IMR-90 (cell line): ENCODE measurements around the gene ITGA2. TPM values are rescaled to one million over a fixed set of nuclear protein-coding genes. Genes with fewer than 3 reads are reported as not detected.

ENCODE experiments used
- ATAC-seq: fragments of 200-7000 bp; cut with Tn5 transposase; 2 replicates; pipeline ENCODE4 v1.9.1; 2020; ENCODE audit warnings: low read depth, mild to moderate bottlenecking, moderate library complexity
- BruUV-seq: library from RNA; stranded (reverse); fragments of 400-500 nt; replicated peaks from 2 replicates; lab custom pipeline; 2021; lab: Mats Ljungman, UMichigan
- CTCF ChIA-PET: fragments of 300-600 bp; formaldehyde crosslinking; extraction: SDS; loops from one replicate; lab custom pipeline; 2021; ENCODE audit warnings: antibody characterized with exemption; lab: Yijun Ruan, JAX
- POLR2A ChIA-PET: fragments of 300-600 bp; sonication (Branson Sonifier 250); formaldehyde crosslinking; loops from one replicate; lab custom pipeline; 2022; ENCODE audit warnings: antibody characterized with exemption; ENCODE audit not compliant: unreplicated experiment; lab: Charles Lee
- DNase-seq: peaks from one replicate; pipeline ENCODE4 v3.0.0; 2013
- H2AFZ ChIP-seq: replicated peaks from 2 replicates; pipeline ENCODE3; 2013; ENCODE audit warnings: low read length, mild to moderate bottlenecking; ENCODE audit not compliant: poor library complexity
- H2AK5ac ChIP-seq: 2 replicates; pipeline ENCODE4 v1.6.1; 2013; ENCODE audit warnings: low read depth, low read length, inconsistent platforms
- H2AK9ac ChIP-seq: replicated peaks from 2 replicates; pipeline ENCODE3; 2013; ENCODE audit warnings: mild to moderate bottlenecking, low read depth, low read length, moderate library complexity; ENCODE audit not compliant: poor library complexity
- H2BK120ac ChIP-seq: 2 replicates; pipeline ENCODE4 v1.6.1; 2013; ENCODE audit warnings: low read depth, low read length, inconsistent platforms
- H2BK15ac ChIP-seq: 3 replicates; pipeline ENCODE4 v1.6.1; 2013; ENCODE audit warnings: low read depth, low read length, inconsistent platforms
- H2BK20ac ChIP-seq: 2 replicates; pipeline ENCODE4 v1.6.1; 2013; ENCODE audit warnings: low read depth, mild to moderate bottlenecking, inconsistent platforms, low read length, moderate library complexity
- H2BK5ac ChIP-seq: 2 replicates; pipeline ENCODE4 v1.6.1; 2013; ENCODE audit warnings: mild to moderate bottlenecking, low read depth, low read length, inconsistent platforms; ENCODE audit not compliant: poor library complexity, severe bottlenecking
- H3K14ac ChIP-seq: replicated peaks from 2 replicates; pipeline ENCODE4 v1.6.1; 2013; ENCODE audit warnings: low read depth, low read length, inconsistent platforms
- H3K18ac ChIP-seq: 2 replicates; pipeline ENCODE4 v1.6.1; 2013; ENCODE audit warnings: low read depth, low read length, control low read depth
- H3K23ac ChIP-seq: 2 replicates; pipeline ENCODE4 v1.6.1; 2013; ENCODE audit warnings: low read depth, low read length, inconsistent platforms
- H3K27ac ChIP-seq: 2 replicates; pipeline ENCODE4 v1.5.1; 2013; ENCODE audit warnings: mild to moderate bottlenecking, control low read depth, low read length; ENCODE audit not compliant: insufficient read depth
- H3K27me3 ChIP-seq: 2 replicates; pipeline ENCODE4 v1.6.1; 2013; ENCODE audit warnings: low read length; ENCODE audit not compliant: control insufficient read depth, insufficient read depth
- H3K36me3 ChIP-seq: 2 replicates; pipeline ENCODE4 v1.6.1; 2013; ENCODE audit warnings: low read length, mixed read lengths; ENCODE audit not compliant: control insufficient read depth, insufficient read depth
- H3K4ac ChIP-seq: 2 replicates; pipeline ENCODE4 v1.6.1; 2013; ENCODE audit warnings: low read depth, low read length, inconsistent platforms
- H3K4me1 ChIP-seq: 2 replicates; pipeline ENCODE4 v1.6.1; 2013; ENCODE audit warnings: low read length, mixed read lengths; ENCODE audit not compliant: control insufficient read depth, insufficient read depth
- H3K4me2 ChIP-seq: 2 replicates; pipeline ENCODE4 v1.6.1; 2013; ENCODE audit warnings: low read depth, mild to moderate bottlenecking, control low read depth, low read length, moderate library complexity
- H3K4me3 ChIP-seq: 2 replicates; pipeline ENCODE4 v1.5.1; 2013; ENCODE audit warnings: low read depth, mild to moderate bottlenecking, control low read depth, low read length, moderate library complexity; ENCODE audit not compliant: insufficient read depth
- H3K56ac ChIP-seq: 2 replicates; pipeline ENCODE4 v1.6.1; 2013; ENCODE audit warnings: low read length, inconsistent platforms; ENCODE audit not compliant: insufficient read depth; ENCODE audit errors: extremely low read depth
- H3K79me1 ChIP-seq, 2 experiments: 2 replicates each; pipeline ENCODE4 v1.6.1; 2013; ENCODE audit warnings: low read length in 2 of 2, inconsistent platforms in 1 of 2, low read depth in 1 of 2
- H3K9ac ChIP-seq: 2 replicates; pipeline ENCODE4 v1.6.1; 2013; ENCODE audit warnings: low read depth, low read length, control low read depth
- H3K9me1 ChIP-seq: 2 replicates; pipeline ENCODE4 v1.6.1; 2013; ENCODE audit warnings: low read length, inconsistent platforms; ENCODE audit not compliant: insufficient read depth
- H3K9me3 ChIP-seq: 2 replicates; pipeline ENCODE4 v1.6.1; 2013; ENCODE audit warnings: low read length; ENCODE audit not compliant: control insufficient read depth, insufficient read depth
- H4K20me1 ChIP-seq: 2 replicates; pipeline ENCODE4 v1.6.1; 2013; ENCODE audit warnings: low read length, inconsistent platforms; ENCODE audit not compliant: insufficient read depth
- H4K5ac ChIP-seq: 2 replicates; pipeline ENCODE4 v1.6.1; 2013; ENCODE audit warnings: mild to moderate bottlenecking, low read depth, low read length, control low read depth
- H4K8ac ChIP-seq, 2 experiments: 2 replicates each; pipeline ENCODE4 v1.6.1; 2013; ENCODE audit warnings: low read depth in 2 of 2, low read length in 2 of 2, control low read depth in 1 of 2, inconsistent platforms in 1 of 2
- H4K91ac ChIP-seq: 2 replicates; pipeline ENCODE4 v1.6.1; 2013; ENCODE audit warnings: low read depth, low read length, inconsistent platforms; ENCODE audit not compliant: insufficient read depth
- BHLHE40 ChIP-seq: fragments of 150-350 bp; IDR thresholded peaks from 2 replicates; pipeline ENCODE4 v1.6.1; 2016; ENCODE audit warnings: mild to moderate bottlenecking, low read depth, low read length
- CEBPB ChIP-seq: IDR thresholded peaks from 2 replicates; pipeline ENCODE4 v1.6.1; 2012; ENCODE audit warnings: low read depth, low read length, improper control_type of control experiment
- CHD1 ChIP-seq: IDR thresholded peaks from 2 replicates; pipeline ENCODE4 v1.6.1; 2012; ENCODE audit warnings: low read depth, low read length, improper control_type of control experiment
- FOS ChIP-seq: fragments of 150-350 bp; IDR thresholded peaks from 2 replicates; pipeline ENCODE4 v1.6.1; 2016; ENCODE audit warnings: low read depth, low read length
- MAFK ChIP-seq: IDR thresholded peaks from 2 replicates; pipeline ENCODE4 v1.6.1; 2012; ENCODE audit warnings: low read depth, low read length, improper control_type of control experiment
- MAZ ChIP-seq: IDR thresholded peaks from 2 replicates; pipeline ENCODE4 v1.6.1; 2012; ENCODE audit warnings: low read depth, mild to moderate bottlenecking, low read length, improper control_type of control experiment, moderate library complexity, borderline replicate concordance
- MXI1 ChIP-seq: IDR thresholded peaks from 2 replicates; pipeline ENCODE4 v1.6.1; 2012; ENCODE audit warnings: low read depth, mild to moderate bottlenecking, low read length, moderate library complexity, borderline replicate concordance
- NFE2L2 ChIP-seq: fragments of 150-350 bp; IDR thresholded peaks from 2 replicates; pipeline ENCODE4 v1.6.1; 2016; ENCODE audit warnings: low read depth, mild to moderate bottlenecking, low read length
- POLR2A ChIP-seq: IDR thresholded peaks from 2 replicates; pipeline ENCODE4 v1.6.1; 2012; ENCODE audit warnings: mild to moderate bottlenecking, low read depth, low read length
- RAD21 ChIP-seq: IDR thresholded peaks from 2 replicates; pipeline ENCODE4 v1.6.1; 2012; ENCODE audit warnings: low read length, improper control_type of control experiment
- RCOR1 ChIP-seq: IDR thresholded peaks from 2 replicates; pipeline ENCODE4 v1.6.1; 2012; ENCODE audit warnings: mild to moderate bottlenecking, low read length, improper control_type of control experiment; ENCODE audit not compliant: insufficient replicate concordance
- RFX5 ChIP-seq: IDR thresholded peaks from 2 replicates; pipeline ENCODE4 v1.8.0; 2012; ENCODE audit warnings: low read depth, mild to moderate bottlenecking, low read length, moderate library complexity
- SMC3 ChIP-seq: fragments of 150-350 bp; IDR thresholded peaks from 2 replicates; pipeline ENCODE4 v1.6.1; 2016; ENCODE audit warnings: low read depth, mild to moderate bottlenecking, antibody characterized with exemption, low read length, moderate library complexity
- WGBS, 2 experiments: methylation state at CpG; one replicate each; pipeline versions ENCODE4 v1.1.5 to v1.1.7; 2013; ENCODE audit warnings: missing lambda C conversion rate in 2 of 2; ENCODE audit not compliant: insufficient read length in 1 of 2; ENCODE audit errors: extremely low coverage in 2 of 2; 5-methylcytosine and 5-hydroxymethylcytosine counted together
- dilution Hi-C: fragments of 300-500 bp; cut with HindIII; formaldehyde crosslinking; loops from one replicate; pipeline ENCODE4 v1.14.3; 2018; ENCODE audit warnings: low sequenced_read_pairs; ENCODE audit not compliant: unreplicated experiment
- in situ Hi-C: fragments of 300-500 bp; cut with MboI; formaldehyde crosslinking; loops from 3 replicates; pipeline ENCODE4 v1.14.3; 2019; ENCODE audit warnings: low sequenced_read_pairs, inconsistent platforms, mixed read lengths
- intact Hi-C: fragments of 100-400 bp; cut with micrococcal nuclease; formaldehyde crosslinking; loops from 2 replicates; pipeline ENCODE4 v1.10.0; 2022
- polyA plus RNA-seq, 3 experiments: library from polyadenylated mRNA; depleted of rRNA; stranded (reverse); fragments of >200 nt; gene quantifications; 2 replicates each; pipeline ENCODE4 v1.2.3, GENCODE V29; 2012; ENCODE audit warnings: low replicate concordance in 1 of 3
- total RNA-seq: library from RNA; depleted of rRNA; stranded (reverse); fragments of >200 nt; gene quantifications from 2 replicates; pipeline ENCODE4 v1.2.3, GENCODE V29; 2012
- TF ChIP-seq, protein P1 (sequence below): fragments of 150-350 bp; IDR thresholded peaks from 2 replicates; pipeline ENCODE4 v1.6.1; 2016; ENCODE audit warnings: low read depth, mild to moderate bottlenecking, low read length, moderate library complexity, borderline replicate concordance
- TF ChIP-seq, protein P2 (sequence below): conservative IDR thresholded peaks from 2 replicates; pipeline ENCODE4 v1.5.1; 2012; ENCODE audit warnings: mild to moderate bottlenecking, low read depth, low read length, improper control_type of control experiment
- TF ChIP-seq, protein P3 (sequence below): fragments of 150-350 bp; IDR thresholded peaks from 2 replicates; pipeline ENCODE4 v1.6.1; 2017; ENCODE audit warnings: mild to moderate bottlenecking, antibody characterized with exemption, low read length, low read depth

The ITGA2 gene
- total and polyA plus RNA-seq, 2 of the 4 experiments (the other 2 are of a cell fraction) = 23.3 to 93.4 TPM

DNA sequence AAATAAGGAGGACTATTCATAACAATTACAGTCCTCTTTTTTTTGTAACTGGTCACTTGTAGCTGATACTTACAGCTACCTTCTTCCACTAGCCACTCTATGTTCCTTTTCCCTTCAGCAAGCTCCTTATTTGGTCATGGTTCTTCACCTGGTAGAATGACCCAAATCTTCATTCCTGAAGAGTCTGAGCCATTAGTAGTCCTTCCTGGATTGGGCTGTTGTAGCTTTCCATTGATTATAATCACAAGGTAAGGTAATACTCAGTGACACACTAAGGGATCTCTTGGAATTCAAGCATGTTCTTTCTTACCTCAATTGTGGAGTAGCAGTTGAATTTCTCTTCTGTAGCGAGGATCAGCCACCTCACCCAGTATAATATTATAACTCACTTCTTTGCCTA, 25.5 kb upstream of the ITGA2 start:
- no peak overlapping the region for H4K5ac ChIP-seq
- H2BK5ac ChIP-seq = no peak overlapping the region
- no peak overlapping the region for H4K91ac ChIP-seq
- WGBS, 2 experiments = no CpG with 5 or more reads among the region's 1 CpG
- H4K20me1 ChIP-seq = no peaks in the 10 kb centered on the region
- H3K9ac ChIP-seq = no peak overlapping the region
- H3K9me1 ChIP-seq = no peaks in the 10 kb centered on the region
- no peak overlapping the region for H2AK9ac ChIP-seq
- H3K18ac ChIP-seq = no peak overlapping the region
- H3K4me3 ChIP-seq = no peak overlapping the region
- CTCF ChIA-PET = interaction anchor here (1.5 kb wide), 1 partner anchor 15 kb away, joined by 6 read pairs; no protein-coding TSS in a partner anchor
- H3K4ac ChIP-seq = no peak overlapping the region
- H3K4me1 ChIP-seq = no peaks in the 10 kb centered on the region
- no peak overlapping the region for H3K4me2 ChIP-seq
- no peak overlapping the region for H2BK20ac ChIP-seq
- in situ Hi-C loops = loop anchor here (25.0 kb wide), 1 partner anchor 1249 kb away; no protein-coding TSS in a partner anchor
- no TSS peak for BruUV-seq
- no peak overlapping the region for H2BK15ac ChIP-seq
- no peak overlapping the region for H3K27ac ChIP-seq
- POLR2A ChIA-PET = no interaction called here
- intact Hi-C loops = no loop called here
- no peak overlapping the region; the same call in 1 of the 2 replicates for H3K14ac ChIP-seq
- no peak overlapping the region for H3K23ac ChIP-seq
- no peak overlapping the region for H2BK120ac ChIP-seq
- no peaks in the 10 kb centered on the region for H3K27me3 ChIP-seq
- H2AK5ac ChIP-seq = no peak overlapping the region
- TF ChIP-seq RFX5 = no peak
- TF ChIP-seq, protein P1, sequence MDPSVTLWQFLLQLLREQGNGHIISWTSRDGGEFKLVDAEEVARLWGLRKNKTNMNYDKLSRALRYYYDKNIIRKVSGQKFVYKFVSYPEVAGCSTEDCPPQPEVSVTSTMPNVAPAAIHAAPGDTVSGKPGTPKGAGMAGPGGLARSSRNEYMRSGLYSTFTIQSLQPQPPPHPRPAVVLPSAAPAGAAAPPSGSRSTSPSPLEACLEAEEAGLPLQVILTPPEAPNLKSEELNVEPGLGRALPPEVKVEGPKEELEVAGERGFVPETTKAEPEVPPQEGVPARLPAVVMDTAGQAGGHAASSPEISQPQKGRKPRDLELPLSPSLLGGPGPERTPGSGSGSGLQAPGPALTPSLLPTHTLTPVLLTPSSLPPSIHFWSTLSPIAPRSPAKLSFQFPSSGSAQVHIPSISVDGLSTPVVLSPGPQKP = no peak
- no peak for TF ChIP-seq CEBPB
- TF ChIP-seq, protein P2, sequence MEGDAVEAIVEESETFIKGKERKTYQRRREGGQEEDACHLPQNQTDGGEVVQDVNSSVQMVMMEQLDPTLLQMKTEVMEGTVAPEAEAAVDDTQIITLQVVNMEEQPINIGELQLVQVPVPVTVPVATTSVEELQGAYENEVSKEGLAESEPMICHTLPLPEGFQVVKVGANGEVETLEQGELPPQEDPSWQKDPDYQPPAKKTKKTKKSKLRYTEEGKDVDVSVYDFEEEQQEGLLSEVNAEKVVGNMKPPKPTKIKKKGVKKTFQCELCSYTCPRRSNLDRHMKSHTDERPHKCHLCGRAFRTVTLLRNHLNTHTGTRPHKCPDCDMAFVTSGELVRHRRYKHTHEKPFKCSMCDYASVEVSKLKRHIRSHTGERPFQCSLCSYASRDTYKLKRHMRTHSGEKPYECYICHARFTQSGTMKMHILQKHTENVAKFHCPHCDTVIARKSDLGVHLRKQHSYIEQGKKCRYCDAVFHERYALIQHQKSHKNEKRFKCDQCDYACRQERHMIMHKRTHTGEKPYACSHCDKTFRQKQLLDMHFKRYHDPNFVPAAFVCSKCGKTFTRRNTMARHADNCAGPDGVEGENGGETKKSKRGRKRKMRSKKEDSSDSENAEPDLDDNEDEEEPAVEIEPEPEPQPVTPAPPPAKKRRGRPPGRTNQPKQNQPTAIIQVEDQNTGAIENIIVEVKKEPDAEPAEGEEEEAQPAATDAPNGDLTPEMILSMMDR = no peak
- TF ChIP-seq, protein P3, sequence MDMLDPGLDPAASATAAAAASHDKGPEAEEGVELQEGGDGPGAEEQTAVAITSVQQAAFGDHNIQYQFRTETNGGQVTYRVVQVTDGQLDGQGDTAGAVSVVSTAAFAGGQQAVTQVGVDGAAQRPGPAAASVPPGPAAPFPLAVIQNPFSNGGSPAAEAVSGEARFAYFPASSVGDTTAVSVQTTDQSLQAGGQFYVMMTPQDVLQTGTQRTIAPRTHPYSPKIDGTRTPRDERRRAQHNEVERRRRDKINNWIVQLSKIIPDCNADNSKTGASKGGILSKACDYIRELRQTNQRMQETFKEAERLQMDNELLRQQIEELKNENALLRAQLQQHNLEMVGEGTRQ = no peak
- TF ChIP-seq RAD21 = no peak
- no peak for TF ChIP-seq NFE2L2
- TF ChIP-seq RCOR1 = no peak
- no peak for TF ChIP-seq MAZ
- TF ChIP-seq BHLHE40 = no peak
- no peak for TF ChIP-seq MXI1
- TF ChIP-seq CHD1 = no peak
- no peak for TF ChIP-seq POLR2A
- no peak for TF ChIP-seq FOS
- TF ChIP-seq SMC3 = no peak
- TF ChIP-seq MAFK = no peak
- H3K9me3 ChIP-seq = no peaks in the 10 kb centered on the region
- H2AFZ ChIP-seq = no peak overlapping the region
- ATAC-seq = no peak
- no peak for DNase-seq
- no peak overlapping the region for H4K8ac ChIP-seq
- dilution Hi-C loops = loop anchor here (25.0 kb wide), 1 partner anchor 99 kb away; no protein-coding TSS in a partner anchor
- H3K56ac ChIP-seq = no peak overlapping the region
- H3K36me3 ChIP-seq = no peaks in the 10 kb centered on the region
- no peaks in the 10 kb centered on the region for H3K79me1 ChIP-seq
